Activated CD8-positive, alpha-beta T cell treated with anti-CD3 and anti-CD28 coated beads for 36 hours (primary cell): ENCODE results near the gene PSMB2. TPM values are rescaled to one million over a fixed set of nuclear protein-coding genes. Genes with fewer than 3 reads are reported as not detected.

Experiments used
- ATAC-seq: fragments of 200-7000 bp; cut with Tn5 transposase; one replicate; pipeline ENCODE4 v1.10.0; 2021; ENCODE audit warnings: mild to moderate bottlenecking, moderate library complexity
- CTCF ChIA-PET: fragments of 350-600 bp; sonication (Branson Sonifier 250); formaldehyde crosslinking; loops from one replicate; lab custom pipeline; 2021; ENCODE audit warnings: antibody characterized with exemption; lab: Charles Lee
- POLR2A ChIA-PET: fragments of 350-600 bp; sonication (Branson Sonifier 250); formaldehyde crosslinking; loops from one replicate; lab custom pipeline; 2021; ENCODE audit warnings: antibody characterized with exemption; lab: Charles Lee
- DNase-seq: peaks from one replicate; pipeline ENCODE4 v3.0.0-alpha.2; 2020
- H3K27ac Mint-ChIP-seq: one replicate; pipeline ENCODE4 v1.8.0; 2021; ENCODE audit warnings: mild to moderate bottlenecking, mixed read lengths
- H3K27me3 Mint-ChIP-seq: one replicate; pipeline ENCODE4 v1.8.0; 2021; ENCODE audit warnings: mixed read lengths
- H3K36me3 Mint-ChIP-seq: one replicate; pipeline ENCODE4 v1.8.0; 2021; ENCODE audit warnings: low read depth, mixed read lengths
- H3K4me1 Mint-ChIP-seq: one replicate; pipeline ENCODE4 v1.8.0; 2021; ENCODE audit warnings: low read depth, mixed read lengths
- H3K4me3 Mint-ChIP-seq: one replicate; pipeline ENCODE4 v1.8.0; 2021; ENCODE audit warnings: mild to moderate bottlenecking, moderate library complexity, mixed read lengths
- H3K9me3 Mint-ChIP-seq: one replicate; pipeline ENCODE4 v1.8.0; 2021; ENCODE audit warnings: mixed read lengths
- intact Hi-C: fragments of 100-400 bp; cut with micrococcal nuclease; formaldehyde crosslinking; loops from one replicate; pipeline ENCODE4 v1.10.0; 2022
- total RNA-seq, 2 experiments: library from RNA; stranded (reverse); gene quantifications; one replicate each; pipeline ENCODE4 v1.2.3, GENCODE V29; 2021
- TF ChIP-seq, protein P1 (sequence below): fragments of 200-600 bp; IDR thresholded peaks from one replicate; pipeline ENCODE4 v1.8.0; 2022; ENCODE audit warnings: antibody characterized with exemption, mild to moderate bottlenecking

Gene PSMB2
- total RNA-seq, 2 experiments from 2014 or later = 92.9 to 94.2 TPM

DNA sequence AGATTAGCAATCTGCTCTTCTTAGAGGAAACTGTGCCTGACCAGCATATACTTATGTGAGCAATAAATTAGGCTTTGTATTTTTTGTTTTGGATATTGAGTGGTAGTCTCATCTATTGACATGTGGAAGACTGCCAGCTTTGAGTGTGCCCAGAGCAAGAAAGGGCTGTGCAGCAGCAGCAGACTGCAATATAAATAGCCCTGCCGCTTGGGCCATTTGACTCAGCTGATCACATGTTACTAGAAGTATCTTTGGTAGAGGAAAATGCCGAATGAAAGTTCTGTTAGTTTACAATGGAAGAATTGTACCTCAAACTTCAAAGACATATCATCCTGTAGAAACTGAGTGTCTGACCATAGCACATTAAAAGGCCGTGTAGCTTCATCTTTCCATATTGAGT, 9.1 kb upstream of the PSMB2 start:
- TF ChIP-seq, protein P1, sequence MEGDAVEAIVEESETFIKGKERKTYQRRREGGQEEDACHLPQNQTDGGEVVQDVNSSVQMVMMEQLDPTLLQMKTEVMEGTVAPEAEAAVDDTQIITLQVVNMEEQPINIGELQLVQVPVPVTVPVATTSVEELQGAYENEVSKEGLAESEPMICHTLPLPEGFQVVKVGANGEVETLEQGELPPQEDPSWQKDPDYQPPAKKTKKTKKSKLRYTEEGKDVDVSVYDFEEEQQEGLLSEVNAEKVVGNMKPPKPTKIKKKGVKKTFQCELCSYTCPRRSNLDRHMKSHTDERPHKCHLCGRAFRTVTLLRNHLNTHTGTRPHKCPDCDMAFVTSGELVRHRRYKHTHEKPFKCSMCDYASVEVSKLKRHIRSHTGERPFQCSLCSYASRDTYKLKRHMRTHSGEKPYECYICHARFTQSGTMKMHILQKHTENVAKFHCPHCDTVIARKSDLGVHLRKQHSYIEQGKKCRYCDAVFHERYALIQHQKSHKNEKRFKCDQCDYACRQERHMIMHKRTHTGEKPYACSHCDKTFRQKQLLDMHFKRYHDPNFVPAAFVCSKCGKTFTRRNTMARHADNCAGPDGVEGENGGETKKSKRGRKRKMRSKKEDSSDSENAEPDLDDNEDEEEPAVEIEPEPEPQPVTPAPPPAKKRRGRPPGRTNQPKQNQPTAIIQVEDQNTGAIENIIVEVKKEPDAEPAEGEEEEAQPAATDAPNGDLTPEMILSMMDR = no peak
- H3K27me3 Mint-ChIP-seq = peaks cover 7% of the 10 kb centered on the region
- no peaks in the 10 kb centered on the region for H3K4me1 Mint-ChIP-seq
- no peak overlapping the region for H3K4me3 Mint-ChIP-seq
- H3K9me3 Mint-ChIP-seq = no peaks in the 10 kb centered on the region
- no peaks in the 10 kb centered on the region for H3K36me3 Mint-ChIP-seq
- no peak for DNase-seq
- ChIA-PET CTCF (no interaction called here), POLR2A (no interaction called here)
- no peak for ATAC-seq
- no peak overlapping the region for H3K27ac Mint-ChIP-seq
- intact Hi-C loops = no loop called here

DNA sequence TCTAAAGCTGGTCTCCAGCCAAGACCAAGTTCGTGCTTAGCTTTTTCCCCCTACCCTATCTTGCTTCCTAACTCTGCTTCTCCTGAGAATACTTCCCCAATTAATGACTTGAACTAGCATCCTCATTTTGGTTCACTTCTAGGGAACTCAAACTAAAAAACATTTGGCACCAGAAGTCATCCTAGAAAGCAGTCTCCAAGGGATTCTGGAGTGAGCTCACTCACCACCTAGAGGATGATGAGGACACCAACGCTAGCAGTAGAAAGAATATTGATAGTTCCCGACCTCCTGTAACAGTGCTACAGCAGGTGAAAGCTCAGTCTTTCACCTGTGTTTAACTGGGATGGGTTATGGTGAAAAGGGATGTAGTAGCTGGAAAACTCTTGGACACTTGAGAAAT, 4.7 kb upstream of the PSMB2 start:
- H3K36me3 Mint-ChIP-seq = peaks cover 3% of the 10 kb centered on the region
- CTCF ChIA-PET = interaction anchor here (0.6 to 1.8 kb wide), 6 partner anchors 9 to 144 kb away, joined by 3 to 9 read pairs (median 3); no protein-coding TSS in a partner anchor
- H3K27ac Mint-ChIP-seq = no peak overlapping the region
- intact Hi-C loops = no loop called here
- POLR2A ChIA-PET = interaction anchor here (0.7 to 1.6 kb wide), 3 partner anchors 16 to 416 kb away, joined by 3 to 5 read pairs (median 4); no protein-coding TSS in a partner anchor
- TF ChIP-seq, protein P1 = no peak
- peaks cover 15% of the 10 kb centered on the region for H3K27me3 Mint-ChIP-seq
- DNase-seq (no peak), ATAC-seq (no peak)
- H3K4me3 Mint-ChIP-seq = no peak overlapping the region
- no peaks in the 10 kb centered on the region for H3K9me3 Mint-ChIP-seq
- peaks cover 6% of the 10 kb centered on the region for H3K4me1 Mint-ChIP-seq

DNA sequence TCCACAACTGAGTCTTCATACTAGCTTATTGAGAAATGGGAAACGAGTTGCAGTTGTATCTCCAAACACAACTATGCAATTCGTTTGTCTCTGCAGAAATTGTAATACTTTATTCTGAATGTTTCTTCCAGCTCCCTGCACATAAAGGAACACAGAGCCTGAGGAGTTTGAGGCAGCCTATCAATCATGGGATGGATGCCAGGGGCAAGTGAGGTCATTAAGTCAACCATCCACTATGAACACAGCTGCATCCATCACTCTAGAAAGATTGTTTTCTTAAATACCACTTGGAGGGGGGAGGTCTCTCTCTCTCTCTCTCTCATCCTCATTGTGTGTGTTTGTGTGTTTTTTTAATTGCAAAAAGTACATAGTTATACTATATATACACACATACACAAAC, 2.9 kb upstream of the PSMB2 start:
- H3K27ac Mint-ChIP-seq = no peak overlapping the region
- TF ChIP-seq, protein P1 = no peak
- intact Hi-C loops = no loop called here
- peaks cover 5% of the 10 kb centered on the region for H3K36me3 Mint-ChIP-seq
- no peak for DNase-seq
- POLR2A ChIA-PET = interaction anchor here (0.8 to 1.1 kb wide), 2 partner anchors 72 to 87 kb away, joined by 3 to 6 read pairs; partner anchors contain the start of gene NCDN
- H3K4me3 Mint-ChIP-seq = no peak overlapping the region
- no peaks in the 10 kb centered on the region for H3K9me3 Mint-ChIP-seq
- CTCF ChIA-PET = interaction anchor here (1.4 kb wide), 1 partner anchor 72 kb away, joined by 6 read pairs; no protein-coding TSS in a partner anchor
- no peak for ATAC-seq
- peaks cover 15% of the 10 kb centered on the region for H3K27me3 Mint-ChIP-seq
- H3K4me1 Mint-ChIP-seq = peaks cover 16% of the 10 kb centered on the region

DNA sequence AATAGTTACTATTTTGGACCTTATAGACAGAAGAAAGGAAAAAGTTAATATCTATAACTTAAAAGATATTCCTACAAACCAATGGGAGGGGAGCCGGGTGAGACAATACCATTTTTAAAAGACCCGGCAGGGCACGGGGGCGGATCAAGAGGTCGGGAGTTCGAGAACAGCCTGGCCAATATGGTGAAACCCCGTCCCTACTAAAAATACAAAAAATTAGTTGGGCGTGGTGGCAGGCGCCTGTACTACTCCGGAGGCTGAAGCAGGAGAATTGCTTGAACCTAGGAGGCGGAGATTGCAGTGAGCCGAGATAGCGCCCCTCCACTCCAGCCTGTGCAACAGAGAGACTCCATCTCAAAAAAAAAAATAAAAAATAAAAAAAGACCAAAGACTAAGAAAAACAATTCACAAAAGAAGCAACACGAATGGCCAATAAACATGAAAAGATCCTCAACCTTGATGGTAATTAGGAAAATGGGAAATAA, 1.2 kb upstream of the PSMB2 start:
- Mint-ChIP-seq H3K27me3 (peaks cover 14% of the 10 kb centered on the region), H3K27ac (peak overlapping the region; percentile 99), H3K9me3 (no peaks in the 10 kb centered on the region), H3K36me3 (peaks cover 6% of the 10 kb centered on the region), H3K4me1 (peaks cover 29% of the 10 kb centered on the region), H3K4me3 (peak overlapping the region; percentile 98)
- peak; percentile 33 for DNase-seq
- TF ChIP-seq, protein P1 = no peak
- POLR2A ChIA-PET = interaction anchor here (0.9 to 1.2 kb wide), 3 partner anchors 10 to 127 kb away, joined by 3 read pairs; partner anchors contain the start of genes C1orf216 and CLSPN
- intact Hi-C loops = no loop called here
- CTCF ChIA-PET = no interaction called here
- ATAC-seq = no peak
